ENCODE data around the gene PLXNA1. TPM values are rescaled to one million over a fixed set of nuclear protein-coding genes. Genes with fewer than 3 reads are reported as not detected.

Gene PLXNA1
- total RNA-seq, 1 donor = 107 TPM

DNA sequence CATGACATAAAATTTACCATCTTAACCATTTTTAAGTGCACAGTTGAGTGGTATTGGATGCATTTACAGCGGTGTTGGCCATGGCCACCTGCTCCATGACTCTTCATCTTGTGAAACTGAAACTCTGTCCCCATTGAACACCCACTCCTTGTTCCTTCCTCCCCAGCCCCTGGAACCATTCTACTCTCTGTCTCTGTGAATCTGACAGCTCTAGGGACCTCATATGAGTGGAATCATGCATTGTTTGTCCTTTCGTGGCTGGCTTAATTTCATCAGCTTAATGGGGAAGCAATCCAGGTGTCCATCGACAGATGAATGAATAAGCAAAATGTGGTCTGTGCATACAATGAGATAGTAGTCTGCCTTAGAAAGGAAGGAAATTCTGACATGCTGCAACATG lies 42.5 kb downstream of the PLXNA1 start:
- Histone ChIP-seq H3K79me2 (ENCODE audit: insufficient read depth, low read length) (no peaks in the 10 kb centered on the region), H3K4me1 (ENCODE audit: insufficient read depth, low read length) (no peaks in the 10 kb centered on the region), H3K4me2 (ENCODE audit: insufficient read depth, low read length) (no peak overlapping the region), H3K9me3 (ENCODE audit: low read depth, low read length) (no peaks in the 10 kb centered on the region), H3K27me3 (ENCODE audit: insufficient read depth, low read length) (no peaks in the 10 kb centered on the region), H3K36me3 (ENCODE audit: insufficient read depth, low read length) (peaks cover 40% of the 10 kb centered on the region), H4K20me1 (ENCODE audit: insufficient read depth, low read length) (peaks cover 7% of the 10 kb centered on the region), H3K27ac (ENCODE audit: low read depth, low read length) (no peak overlapping the region), H3K4me3 (ENCODE audit: insufficient read depth, low read length) (no peak overlapping the region), H2AFZ (ENCODE audit: low read length) (no peak overlapping the region)
- no peak for TF ChIP-seq CTCF (IDR thresholded peaks at IDR 0.05; ENCODE audit: extremely low read depth, low read depth, low read length)
- no peak for DNase-seq (ENCODE audit: insufficient read length, low spot score, missing footprints)

- no peak for TF ChIP-seq CTCF (IDR thresholded peaks at IDR 0.05; ENCODE audit: extremely low read depth, low read depth, low read length)
- Histone ChIP-seq H4K20me1 (ENCODE audit: insufficient read depth, low read length) (peaks cover 8% of the 10 kb centered on the region), H3K4me3 (ENCODE audit: insufficient read depth, low read length) (no peak overlapping the region), H3K27me3 (ENCODE audit: insufficient read depth, low read length) (no peaks in the 10 kb centered on the region), H2AFZ (ENCODE audit: low read length) (no peak overlapping the region), H3K4me2 (ENCODE audit: insufficient read depth, low read length) (no peak overlapping the region), H3K4me1 (ENCODE audit: insufficient read depth, low read length) (no peaks in the 10 kb centered on the region), H3K9me3 (ENCODE audit: low read depth, low read length) (no peaks in the 10 kb centered on the region), H3K79me2 (ENCODE audit: insufficient read depth, low read length) (no peaks in the 10 kb centered on the region), H3K27ac (ENCODE audit: low read depth, low read length) (no peak overlapping the region), H3K36me3 (ENCODE audit: insufficient read depth, low read length) (peaks cover 42% of the 10 kb centered on the region)
- DNase-seq (ENCODE audit: insufficient read length, low spot score, missing footprints) = no peak
Measured at GRCh38 chr3:127026036-127026435, 43.1 kb downstream of the PLXNA1 start.

- no peaks in the 10 kb centered on the region for H3K79me2 ChIP-seq (ENCODE audit: insufficient read depth, low read length)
- no peak overlapping the region for H3K27ac ChIP-seq (ENCODE audit: low read depth, low read length)
- no peak overlapping the region for H3K4me3 ChIP-seq (ENCODE audit: insufficient read depth, low read length)
- H3K4me1 ChIP-seq (ENCODE audit: insufficient read depth, low read length) = no peaks in the 10 kb centered on the region
- DNase-seq (ENCODE audit: insufficient read length, low spot score, missing footprints) = no peak
- no peak for TF ChIP-seq CTCF (IDR thresholded peaks at IDR 0.05; ENCODE audit: extremely low read depth, low read depth, low read length)
- H3K4me2 ChIP-seq (ENCODE audit: insufficient read depth, low read length) = no peak overlapping the region
- H3K36me3 ChIP-seq (ENCODE audit: insufficient read depth, low read length) = peaks cover 43% of the 10 kb centered on the region
- no peaks in the 10 kb centered on the region for H3K27me3 ChIP-seq (ENCODE audit: insufficient read depth, low read length)
- H4K20me1 ChIP-seq (ENCODE audit: insufficient read depth, low read length) = peaks cover 7% of the 10 kb centered on the region
- no peaks in the 10 kb centered on the region for H3K9me3 ChIP-seq (ENCODE audit: low read depth, low read length)
- no peak overlapping the region for H2AFZ ChIP-seq (ENCODE audit: low read length)
Measured at GRCh38 chr3:127026661-127027060, 43.7 kb downstream of the PLXNA1 start.

DNA sequence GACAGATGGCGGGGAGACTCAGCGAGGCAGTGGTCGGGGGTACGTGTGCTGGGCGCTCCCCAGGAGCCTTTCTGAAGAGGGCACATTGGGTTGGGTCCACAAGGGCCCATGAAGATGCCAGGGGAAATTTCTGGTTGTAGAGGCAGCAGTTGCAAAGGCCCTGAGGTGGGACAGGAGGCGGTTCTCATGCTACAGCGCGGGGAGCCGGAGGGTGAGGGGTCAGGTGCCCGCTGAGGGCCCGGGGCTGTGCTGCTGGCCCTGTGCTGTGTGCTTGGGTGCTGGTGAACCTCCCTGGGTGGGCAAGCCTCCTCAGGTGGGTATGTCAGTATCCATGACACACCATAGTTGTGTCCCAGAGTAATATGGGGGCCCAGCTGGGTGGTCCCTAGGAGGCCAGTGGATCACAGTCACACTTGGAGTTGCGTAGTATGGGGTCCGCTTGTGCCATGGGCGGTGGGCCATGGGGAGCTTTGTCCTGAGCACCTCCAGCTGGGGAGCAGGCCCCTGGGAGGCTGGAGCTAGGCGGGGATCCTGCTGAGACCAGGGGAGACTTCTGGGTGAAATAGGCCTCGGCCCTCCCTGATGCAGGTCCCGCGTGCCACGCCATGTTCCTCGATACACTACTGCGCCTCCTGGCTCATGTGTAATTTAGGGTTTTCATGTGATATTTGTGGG lies 44.3 kb downstream of the PLXNA1 start:
- H3K36me3 ChIP-seq (ENCODE audit: insufficient read depth, low read length) = peaks cover 43% of the 10 kb centered on the region

More for the DNA sequence above, 44.3 kb downstream of the PLXNA1 start:
- H3K27ac ChIP-seq (ENCODE audit: low read depth, low read length) = no peak overlapping the region
- H4K20me1 ChIP-seq (ENCODE audit: insufficient read depth, low read length) = peaks cover 7% of the 10 kb centered on the region
- no peaks in the 10 kb centered on the region for H3K4me1 ChIP-seq (ENCODE audit: insufficient read depth, low read length)
- no peak overlapping the region for H2AFZ ChIP-seq (ENCODE audit: low read length)
- H3K9me3 ChIP-seq (ENCODE audit: low read depth, low read length) = no peaks in the 10 kb centered on the region
- no peak for DNase-seq (ENCODE audit: insufficient read length, low spot score, missing footprints)
- no peak overlapping the region for H3K4me2 ChIP-seq (ENCODE audit: insufficient read depth, low read length)
- H3K27me3 ChIP-seq (ENCODE audit: insufficient read depth, low read length) = no peaks in the 10 kb centered on the region
- no peaks in the 10 kb centered on the region for H3K79me2 ChIP-seq (ENCODE audit: insufficient read depth, low read length)
- H3K4me3 ChIP-seq (ENCODE audit: insufficient read depth, low read length) = no peak overlapping the region
- TF ChIP-seq CTCF (IDR thresholded peaks at IDR 0.05; ENCODE audit: extremely low read depth, low read depth, low read length) = no peak
